HepG2 (cell line): ENCODE measurements around the gene P2RY2. TPM values are rescaled to one million over a fixed set of nuclear protein-coding genes. Genes with fewer than 3 reads are reported as not detected.
A peak's percentile ranks its signal among the peaks of the same experiment; 100 is the strongest.

Source experiments
- ATF7-NPFF ChIP-seq: sonication (generic); formaldehyde crosslinking; IDR thresholded peaks from 2 replicates; pipeline ENCODE4 v1.8.1; 2023; ENCODE audit warnings: mild to moderate bottlenecking, low read depth, missing genetic modification reagents, moderate library complexity
- E2F1 ChIP-seq: sonication (generic); formaldehyde crosslinking; IDR thresholded peaks from 2 replicates; pipeline ENCODE4 v1.5.0; 2020; ENCODE audit warnings: missing genetic modification reagents
- MATR3 ChIP-seq: sonication (generic); formaldehyde crosslinking; IDR thresholded peaks from 2 replicates; pipeline ENCODE4 v1.4.0; 2020; ENCODE audit warnings: missing genetic modification reagents
- MED1 ChIP-seq: sonication (generic); formaldehyde crosslinking; IDR thresholded peaks from 2 replicates; pipeline ENCODE4 v1.4.0; 2020; ENCODE audit warnings: missing genetic modification reagents
- NPAS2 ChIP-seq: sonication (generic); formaldehyde crosslinking; IDR thresholded peaks from 2 replicates; pipeline ENCODE4 v1.8.0; 2022; ENCODE audit warnings: mild to moderate bottlenecking, missing genetic modification reagents, borderline replicate concordance
- NR3C1 ChIP-seq: sonication (generic); formaldehyde crosslinking; IDR thresholded peaks from 2 replicates; pipeline ENCODE4 v1.4.0; 2020; ENCODE audit warnings: missing genetic modification reagents
- PATZ1 ChIP-seq: sonication (generic); formaldehyde crosslinking; IDR thresholded peaks from 2 replicates; pipeline ENCODE4 v1.4.0; 2020; ENCODE audit warnings: missing genetic modification reagents
- PAWR ChIP-seq: sonication (generic); formaldehyde crosslinking; IDR thresholded peaks from 2 replicates; pipeline ENCODE4 v1.4.0; 2020; ENCODE audit warnings: missing genetic modification reagents, mild to moderate bottlenecking, borderline replicate concordance
- PBX2 ChIP-seq: IDR thresholded peaks from 2 replicates; pipeline ENCODE4 v1.6.1; 2016; ENCODE audit warnings: control low read depth
- RORA ChIP-seq: sonication (generic); formaldehyde crosslinking; IDR thresholded peaks from 2 replicates; pipeline ENCODE4 v1.5.0; 2020; ENCODE audit warnings: mild to moderate bottlenecking, missing genetic modification reagents, moderate library complexity
- SALL1 ChIP-seq: sonication (generic); formaldehyde crosslinking; IDR thresholded peaks from 2 replicates; pipeline ENCODE4 v1.8.0; 2022; ENCODE audit warnings: mild to moderate bottlenecking, missing genetic modification reagents
- ZNF318 ChIP-seq: sonication (generic); formaldehyde crosslinking; IDR thresholded peaks from 2 replicates; pipeline ENCODE4 v1.4.0; 2020; ENCODE audit warnings: mild to moderate bottlenecking, missing genetic modification reagents
- ZNF362 ChIP-seq: sonication (generic); formaldehyde crosslinking; IDR thresholded peaks from 2 replicates; pipeline ENCODE4 v1.4.0; 2020; ENCODE audit warnings: missing genetic modification reagents, mild to moderate bottlenecking, borderline replicate concordance
- ZNF567 ChIP-seq: sonication (generic); formaldehyde crosslinking; IDR thresholded peaks from 2 replicates; pipeline ENCODE4 v1.8.1; 2023; ENCODE audit warnings: mild to moderate bottlenecking, missing genetic modification reagents, borderline replicate concordance
- ZSCAN31 ChIP-seq: sonication (generic); formaldehyde crosslinking; IDR thresholded peaks from 2 replicates; pipeline ENCODE4 v1.5.0; 2020; ENCODE audit warnings: low read depth, mild to moderate bottlenecking, missing genetic modification reagents
- polyA plus RNA-seq, 8 experiments: library from polyadenylated mRNA; depleted of rRNA in 3 of 8; stranded (reverse) in 7 of 8; unstranded in 1 of 8; fragments of >200 nt; fragmentation: Illumina TruSeq in 4 of 8; extraction: Trizol in 4 of 8; gene quantifications; 2 replicates each; pipeline versions ENCODE4 v1.2.1 to v1.2.3, GENCODE V29; 2011 to 2016; ENCODE audit warnings: low read depth in 4 of 8, missing spikeins in 1 of 8, mixed read lengths in 1 of 8; ENCODE audit not compliant: insufficient read depth in 1 of 8
- total RNA-seq, 5 experiments: library from RNA; depleted of rRNA; stranded (reverse); fragments of >200 nt; fragmentation: Illumina TruSeq; extraction: Trizol; gene quantifications; 2 replicates each; pipeline ENCODE4 v1.2.3, GENCODE V29; 2016; ENCODE audit warnings: low read depth in 1 of 5

The P2RY2 gene
- total and polyA plus RNA-seq, 2 of the 13 experiments (the other 11 are each of a cell fraction or from before 2014, with no cell fraction given), result 0.95 to 3.1 TPM

- TF ChIP-seq PAWR, result no peak
- no peak for TF ChIP-seq MATR3 (CRISPR knock-in tag)
- TF ChIP-seq PBX2 (CRISPR knock-in tag), result no peak
- peak; percentile 84; the same call in 1 of the 2 replicates for TF ChIP-seq ZNF362 (CRISPR knock-in tag)
- TF ChIP-seq NPAS2 (CRISPR knock-in tag), result no peak
- no peak for TF ChIP-seq NR3C1 (CRISPR knock-in tag)
- TF ChIP-seq ZNF318 (CRISPR knock-in tag), result no peak
- TF ChIP-seq ATF7-NPFF (CRISPR knock-in tag), result no peak
- TF ChIP-seq PATZ1 (CRISPR knock-in tag), result peak; percentile 9; the same call in 1 of the 2 replicates
- TF ChIP-seq RORA, result no peak
- no peak for TF ChIP-seq ZSCAN31 (CRISPR knock-in tag)
- peak; percentile 61; the same call in 1 of the 2 replicates for TF ChIP-seq MED1 (CRISPR knock-in tag)
- TF ChIP-seq ZNF567 (CRISPR knock-in tag), result 0 out of 2 replicates have a peak, but pooled peaks have one; percentile 62
- TF ChIP-seq E2F1, result no peak
- peak; percentile 49 for TF ChIP-seq SALL1 (CRISPR knock-in tag)
Measured at GRCh38 chr11:73176145-73176873, 41.8 kb upstream of the P2RY2 start (continued).
